Smooth muscle cell (in vitro differentiated cells): Measurements from ENCODE around the gene GCNT2. TPM values are rescaled to one million over a fixed set of nuclear protein-coding genes. Genes with fewer than 3 reads are reported as not detected.
"Not testable (repeated sequence)": the region's sequence is repeated elsewhere in the genome, so short reads cannot be mapped to it uniquely, and the experiment has no call there.

ENCODE experiments used
- DNase-seq: peaks from one replicate; lab custom pipeline; 2025; ENCODE audit not compliant: unreplicated experiment; lab: John Stamatoyannopoulos, UW
- H2AFZ ChIP-seq: fragments of 200-600 bp; sonication (generic); 2 replicates; pipeline ENCODE4 v1.6.0; 2016; ENCODE audit warnings: antibody characterized with exemption, low read depth, mild to moderate bottlenecking
- H3F3A ChIP-seq: fragments of 200-600 bp; sonication (generic); 2 replicates; pipeline ENCODE4 v1.6.0; 2017; ENCODE audit warnings: antibody characterized with exemption, low read depth
- H3K27ac ChIP-seq: fragments of 200-600 bp; sonication (generic); 2 replicates; pipeline ENCODE4 v1.5.1; 2016; ENCODE audit warnings: low read depth, mild to moderate bottlenecking
- H3K27me3 ChIP-seq: fragments of 200-600 bp; sonication (generic); 2 replicates; pipeline ENCODE4 v1.6.1; 2016; ENCODE audit warnings: low read depth, mild to moderate bottlenecking
- H3K36me3 ChIP-seq: fragments of 200-600 bp; sonication (generic); 2 replicates; pipeline ENCODE4 v1.5.1; 2016; ENCODE audit warnings: low read depth
- H3K4me1 ChIP-seq: fragments of 200-600 bp; sonication (generic); 2 replicates; pipeline ENCODE4 v1.5.1; 2016; ENCODE audit warnings: low read depth
- H3K4me2 ChIP-seq: fragments of 200-600 bp; sonication (generic); 2 replicates; pipeline ENCODE4 v1.6.0; 2016; ENCODE audit warnings: mild to moderate bottlenecking
- H3K4me3 ChIP-seq: fragments of 200-600 bp; sonication (generic); 2 replicates; pipeline ENCODE4 v1.5.1; 2016; ENCODE audit warnings: mild to moderate bottlenecking
- H3K79me2 ChIP-seq: fragments of 200-600 bp; sonication (generic); 2 replicates; pipeline ENCODE4 v1.6.0; 2016; ENCODE audit warnings: low read depth, mild to moderate bottlenecking
- H3K9ac ChIP-seq: fragments of 200-600 bp; sonication (generic); 2 replicates; pipeline ENCODE4 v1.6.0; 2016; ENCODE audit warnings: low read depth
- H3K9me3 ChIP-seq: fragments of 200-600 bp; sonication (generic); replicated peaks from 2 replicates; pipeline ENCODE4 v1.5.1; 2016; ENCODE audit warnings: low read depth
- H4K20me1 ChIP-seq: fragments of 200-600 bp; sonication (generic); 2 replicates; pipeline ENCODE4 v1.6.0; 2016; ENCODE audit warnings: low read depth
- WGBS: methylation state at CpG from one replicate; pipeline ENCODE4 v1.1.7; 2016; ENCODE audit warnings: low lambda C conversion rate; 5-methylcytosine and 5-hydroxymethylcytosine counted together
- polyA plus RNA-seq: library from polyadenylated mRNA; unstranded; fragments of >200 nt; fragmentation: Nextera tagmentation; extraction: Ambion mirVana; gene quantifications from 2 replicates; pipeline ENCODE4 v1.2.1, GENCODE V29; 2016
- total RNA-seq: library from RNA; depleted of rRNA; stranded (reverse); fragments of >200 nt; gene quantifications from 2 replicates; pipeline ENCODE4 v1.2.3, GENCODE V29; 2014
- TF ChIP-seq, protein P1 (sequence below): fragments of 200-600 bp; sonication (generic); IDR thresholded peaks from 2 replicates; pipeline ENCODE4 v1.5.1; 2017; ENCODE audit warnings: borderline replicate concordance, mild to moderate bottlenecking, antibody characterized with exemption; ENCODE audit not compliant: insufficient read depth, poor library complexity, severe bottlenecking

Gene GCNT2
- total and polyA plus RNA-seq, 2 experiments from 2014 or later = 0.13 to 2.4 TPM

DNA sequence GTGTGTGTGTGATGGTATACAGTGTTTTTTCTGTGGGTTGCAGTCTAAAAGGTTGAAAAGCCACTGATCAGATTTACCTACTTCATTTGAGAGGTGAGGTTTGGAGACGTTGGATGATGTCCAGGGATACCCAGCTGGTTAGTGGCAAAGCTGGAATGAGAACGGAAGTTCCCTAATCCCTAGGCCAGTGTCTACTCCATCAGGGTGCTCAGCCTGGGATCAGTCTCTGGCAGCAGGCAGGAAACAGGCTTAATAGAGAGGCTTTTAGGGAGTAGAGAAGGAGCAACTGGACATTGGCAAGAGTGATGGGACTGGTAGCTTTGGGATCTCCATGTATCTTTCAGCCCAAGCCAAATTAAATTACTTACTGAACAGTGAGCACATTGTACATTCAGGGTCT is 92.6 kb downstream of the GCNT2 start:
- DNase-seq = no peak
- Histone ChIP-seq H3F3A (no peaks in the 10 kb centered on the region), H3K4me1 (peaks cover 11% of the 10 kb centered on the region), H3K4me3 (no peak overlapping the region), H3K9ac (no peak overlapping the region), H3K27me3 (no peaks in the 10 kb centered on the region), H3K27ac (no peak overlapping the region), H3K36me3 (no peaks in the 10 kb centered on the region), H2AFZ (no peak overlapping the region), H3K9me3 (no peaks in the 10 kb centered on the region), H3K4me2 (no peak overlapping the region), H4K20me1 (no peaks in the 10 kb centered on the region), H3K79me2 (no peaks in the 10 kb centered on the region)
- 49% methylated on average over 2 of the region's 2 CpGs for WGBS
- TF ChIP-seq, protein P1, sequence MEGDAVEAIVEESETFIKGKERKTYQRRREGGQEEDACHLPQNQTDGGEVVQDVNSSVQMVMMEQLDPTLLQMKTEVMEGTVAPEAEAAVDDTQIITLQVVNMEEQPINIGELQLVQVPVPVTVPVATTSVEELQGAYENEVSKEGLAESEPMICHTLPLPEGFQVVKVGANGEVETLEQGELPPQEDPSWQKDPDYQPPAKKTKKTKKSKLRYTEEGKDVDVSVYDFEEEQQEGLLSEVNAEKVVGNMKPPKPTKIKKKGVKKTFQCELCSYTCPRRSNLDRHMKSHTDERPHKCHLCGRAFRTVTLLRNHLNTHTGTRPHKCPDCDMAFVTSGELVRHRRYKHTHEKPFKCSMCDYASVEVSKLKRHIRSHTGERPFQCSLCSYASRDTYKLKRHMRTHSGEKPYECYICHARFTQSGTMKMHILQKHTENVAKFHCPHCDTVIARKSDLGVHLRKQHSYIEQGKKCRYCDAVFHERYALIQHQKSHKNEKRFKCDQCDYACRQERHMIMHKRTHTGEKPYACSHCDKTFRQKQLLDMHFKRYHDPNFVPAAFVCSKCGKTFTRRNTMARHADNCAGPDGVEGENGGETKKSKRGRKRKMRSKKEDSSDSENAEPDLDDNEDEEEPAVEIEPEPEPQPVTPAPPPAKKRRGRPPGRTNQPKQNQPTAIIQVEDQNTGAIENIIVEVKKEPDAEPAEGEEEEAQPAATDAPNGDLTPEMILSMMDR = no peak

DNA sequence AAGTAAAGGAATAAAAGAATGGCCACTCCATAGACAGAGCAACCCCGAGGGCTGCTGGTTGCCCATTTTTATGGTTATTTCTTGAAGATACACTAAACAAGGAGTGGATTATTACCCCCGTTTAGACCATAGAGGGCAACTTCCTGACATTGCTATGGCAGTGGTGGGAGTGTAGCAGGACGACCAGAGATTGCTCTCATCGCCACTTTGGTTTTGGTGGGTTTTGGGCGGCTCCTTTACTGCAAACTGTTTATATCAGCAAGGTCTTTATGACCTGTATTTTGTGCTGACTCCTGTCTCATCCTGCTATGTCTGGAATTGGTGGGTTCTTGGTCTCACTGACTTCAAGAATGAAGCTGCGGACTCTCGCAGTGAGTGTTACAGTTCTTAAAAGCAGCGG is 94.5 kb downstream of the GCNT2 start:
- Histone ChIP-seq H3K4me1 (peaks cover 11% of the 10 kb centered on the region), H3K27me3 (no peaks in the 10 kb centered on the region), H3K9me3 (no peaks in the 10 kb centered on the region), H3K36me3 (no peaks in the 10 kb centered on the region), H3K4me2 (no peak overlapping the region), H3K27ac (no peak overlapping the region), H3K79me2 (no peaks in the 10 kb centered on the region), H4K20me1 (no peaks in the 10 kb centered on the region), H3K4me3 (no peak overlapping the region), H3K9ac (no peak overlapping the region), H2AFZ (no peak overlapping the region), H3F3A (no peaks in the 10 kb centered on the region)
- TF ChIP-seq, protein P1 = no peak
- DNase-seq = no peak
- WGBS = 94% methylated on average over 8 of the region's 8 CpGs

- H3K27me3 ChIP-seq, DNase-seq, H3K9ac ChIP-seq, H3K9me3 ChIP-seq, H3K79me2 ChIP-seq, H3K36me3 ChIP-seq, H3K4me3 ChIP-seq, H3F3A ChIP-seq, H3K27ac ChIP-seq, H4K20me1 ChIP-seq, H3K4me2 ChIP-seq, H2AFZ ChIP-seq: not testable (repeated sequence)
- peaks cover 11% of the 10 kb centered on the region for H3K4me1 ChIP-seq
- 89% methylated on average over 3 of the region's 3 CpGs for WGBS
These were observed 95.1 kb downstream of the GCNT2 start for GRCh38 chr6:10616266-10616665.

- H3K4me2 ChIP-seq = no peak overlapping the region
- no peaks in the 10 kb centered on the region for H3K27me3 ChIP-seq
- no peak overlapping the region for H2AFZ ChIP-seq
- DNase-seq = no peak
- H3K27ac ChIP-seq = no peak overlapping the region
- no peak overlapping the region for H3K9ac ChIP-seq
- H3K79me2 ChIP-seq = no peaks in the 10 kb centered on the region
- no peaks in the 10 kb centered on the region for H3K36me3 ChIP-seq
- H3K4me1 ChIP-seq = peaks cover 11% of the 10 kb centered on the region
- TF ChIP-seq, protein P1 = no peak
- H3K9me3 ChIP-seq = no peaks in the 10 kb centered on the region
- no peak overlapping the region for H3K4me3 ChIP-seq
- 97% methylated on average over 30 of the region's 42 CpGs for WGBS
- no peaks in the 10 kb centered on the region for H3F3A ChIP-seq
- no peaks in the 10 kb centered on the region for H4K20me1 ChIP-seq
These were observed 96.0 kb downstream of the GCNT2 start for GRCh38 chr6:10617008-10617696.
